HG03064 (cell line): Measurements from ENCODE around the gene CEP72.
"Not testable (repeated sequence)": the region's sequence is repeated elsewhere in the genome, so short reads cannot be mapped to it uniquely, and the experiment has no call there.

Experiments used
- ATAC-seq: cut with Tn5 transposase; IDR thresholded peaks from one replicate; pipeline ENCODE4 v1.9.1; 2021; ENCODE audit warnings: low read depth; ENCODE audit not compliant: unreplicated experiment

Gene CEP72

GRCh38 chr5:595285-595875 lies 16.8 kb upstream of the CEP72 start:
- ATAC-seq = no peak

GRCh38 chr5:597871-598563 lies 14.1 kb upstream of the CEP72 start:
- ATAC-seq = no peak

- ATAC-seq = no peak
Observed at GRCh38 chr5:598564-598890, 13.6 kb upstream of the CEP72 start.

- no peak for ATAC-seq
Observed at GRCh38 chr5:600886-601541, 11.1 kb upstream of the CEP72 start.

GRCh38 chr5:601771-602465 lies 10.2 kb upstream of the CEP72 start:
- no peak for ATAC-seq

- ATAC-seq = no peak
Observed at GRCh38 chr5:602466-603035, 9.6 kb upstream of the CEP72 start.

GRCh38 chr5:603081-603998 lies 8.8 kb upstream of the CEP72 start:
- no peak for ATAC-seq

- no peak for ATAC-seq
Observed at GRCh38 chr5:604391-604831, 7.7 kb upstream of the CEP72 start.

GRCh38 chr5:605090-605489 lies 7.0 kb upstream of the CEP72 start:
- not testable (repeated sequence) for ATAC-seq

- no peak for ATAC-seq
Observed at GRCh38 chr5:606061-606460, 6.1 kb upstream of the CEP72 start.

GRCh38 chr5:606526-607399 lies 5.4 kb upstream of the CEP72 start:
- ATAC-seq = no peak

- no peak for ATAC-seq
Observed at GRCh38 chr5:607541-608428, 4.4 kb upstream of the CEP72 start.

- no peak for ATAC-seq
Observed at GRCh38 chr5:608429-609370, 3.4 kb upstream of the CEP72 start.

- no peak for ATAC-seq
Observed at GRCh38 chr5:609506-609905, 2.6 kb upstream of the CEP72 start.

- no peak for ATAC-seq
Observed at GRCh38 chr5:610011-610743, 2.0 kb upstream of the CEP72 start.
